Measurements from ENCODE around the gene THOC6.

- TF ChIP-seq POLR2A (IDR thresholded peaks at IDR 0.05) = no peak
- no peak for TF ChIP-seq CTCF (IDR thresholded peaks at IDR 0.05)
Observed at GRCh38 chr16:2988590-2989099, 35.2 kb upstream of the THOC6 start.

All from thyroid gland (tissue), 4 donors.